ENCODE data around the gene DNAJA3.

The DNAJA3 gene

GRCh38 chr16:4455081-4455480, 29.4 kb downstream of the DNAJA3 start:
- H3K4me3 ChIP-seq (ENCODE audit: low read depth, low read length) = no peak overlapping the region
- no peak for DNase-seq (ENCODE audit: low read depth)
- TF ChIP-seq CTCF (IDR thresholded peaks at IDR 0.05; ENCODE audit: insufficient read depth, low read depth, low read length, missing control alignments) = no peak

GRCh38 chr16:4455951-4456350, 30.3 kb downstream of the DNAJA3 start:
- H3K4me3 ChIP-seq (ENCODE audit: low read depth, low read length) = no peak overlapping the region
- no peak for DNase-seq (ENCODE audit: low read depth)
- TF ChIP-seq CTCF (IDR thresholded peaks at IDR 0.05; ENCODE audit: insufficient read depth, low read depth, low read length, missing control alignments) = no peak

- no peak for DNase-seq (ENCODE audit: low read depth)
- no peak for TF ChIP-seq CTCF (IDR thresholded peaks at IDR 0.05; ENCODE audit: insufficient read depth, low read depth, low read length, missing control alignments)
- no peak overlapping the region for H3K4me3 ChIP-seq (ENCODE audit: low read depth, low read length)
These were observed 35.2 kb downstream of the DNAJA3 start for GRCh38 chr16:4460936-4461249.

- TF ChIP-seq CTCF (IDR thresholded peaks at IDR 0.05; ENCODE audit: insufficient read depth, low read depth, low read length, missing control alignments) = no peak
- no peak overlapping the region for H3K4me3 ChIP-seq (ENCODE audit: low read depth, low read length)
- DNase-seq (ENCODE audit: low read depth) = no peak
These were observed 35.8 kb downstream of the DNAJA3 start for GRCh38 chr16:4461250-4462085.

GRCh38 chr16:4463522-4464163, 38.0 kb downstream of the DNAJA3 start:
- DNase-seq (ENCODE audit: low read depth) = no peak
- TF ChIP-seq CTCF (IDR thresholded peaks at IDR 0.05; ENCODE audit: insufficient read depth, low read depth, low read length, missing control alignments) = no peak
- H3K4me3 ChIP-seq (ENCODE audit: low read depth, low read length) = no peak overlapping the region

GRCh38 chr16:4465977-4466779, 40.5 kb downstream of the DNAJA3 start:
- TF ChIP-seq CTCF (IDR thresholded peaks at IDR 0.05; ENCODE audit: insufficient read depth, low read depth, low read length, missing control alignments) = no peak
- no peak overlapping the region for H3K4me3 ChIP-seq (ENCODE audit: low read depth, low read length)
- no peak for DNase-seq (ENCODE audit: low read depth)

Measured in GM12865 (cell line).